Peyer's patch (tissue), 4 donors: Measurements from ENCODE around the gene DNPH1. TPM values are rescaled to one million over a fixed set of nuclear protein-coding genes. Genes with fewer than 3 reads are reported as not detected.

ENCODE experiments used
- DNase-seq, 3 donors: peaks; one replicate each; pipeline ENCODE4 v3.0.0-alpha.2; 2017 to 2019
- H3K27ac ChIP-seq, 4 donors: fragments of 200-600 bp; sonication (generic); one replicate each; pipeline ENCODE4 v1.5.1; 2016 to 2019
- H3K27me3 ChIP-seq, 2 donors: fragments of 200-600 bp; sonication (generic); one replicate each; pipeline ENCODE4 v1.5.1; 2019
- H3K36me3 ChIP-seq, 3 donors: fragments of 200-600 bp; sonication (generic); one replicate each; pipeline ENCODE4 v1.5.1; 2016 to 2019
- H3K4me1 ChIP-seq, 4 donors: fragments of 200-600 bp; sonication (generic); one replicate each; pipeline ENCODE4 v1.5.1; 2016 to 2019
- H3K4me3 ChIP-seq, 4 donors: fragments of 200-600 bp; sonication (generic); 1 replicate in 3 of 4; 2 replicates in 1 of 4; pipeline ENCODE4 v1.5.1; 2016 to 2019; ENCODE audit warnings: mild to moderate bottlenecking in 1 of 4
- H3K9me3 ChIP-seq, 4 donors: fragments of 200-600 bp; sonication (generic); one replicate each; pipeline ENCODE4 v1.5.1; 2016 to 2019; ENCODE audit warnings: mild to moderate bottlenecking in 1 of 4
- CTCF ChIP-seq, 6 experiments: fragments of 450-650 bp in 4 of 6; fragments of 200-600 bp in 2 of 6; sonication (generic) in 1 of 6; IDR thresholded peaks; one replicate each; pipeline ENCODE4 v1.5.1; 2017 to 2019; ENCODE audit warnings: antibody characterized with exemption in 6 of 6, mild to moderate bottlenecking in 3 of 6, moderate library complexity in 1 of 6
- POLR2A ChIP-seq, 2 donors: fragments of 450-650 bp; IDR thresholded peaks; one replicate each; pipeline ENCODE4 v1.5.1; 2017; ENCODE audit warnings: antibody characterized with exemption in 2 of 2, mild to moderate bottlenecking in 2 of 2, moderate library complexity in 2 of 2
- total RNA-seq, 4 donors: library from RNA; depleted of rRNA; stranded (reverse); fragments of >200 nt; gene quantifications; one replicate each; pipeline ENCODE4 v1.1.0, GENCODE V29; 2016

The DNPH1 gene
- total RNA-seq, 4 donors from 2014 or later = 138 to 304 (median 176) TPM

- Histone ChIP-seq H3K9me3 (no peaks in the 10 kb centered on the region), H3K27me3 (peaks cover 0 to 18% of the 10 kb centered on the region in 2 donors), H3K4me3 (no peak within 1 kb of the TSS), H3K4me1 (peaks cover 0 to 6% (median 0%) of the 10 kb centered on the region in 4 donors), H3K36me3 (no peaks in the 10 kb centered on the region), H3K27ac (no peak within 1 kb of the TSS)
- DNase-seq = no peak
- TF ChIP-seq POLR2A (IDR thresholded peaks at IDR 0.05) = no peak
- no peak for TF ChIP-seq CTCF (IDR thresholded peaks at IDR 0.05)
Observed at GRCh38 chr6:43242908-43243663, 13.8 kb upstream of the DNPH1 start, which contains the start of gene TTBK1. TTBK1 (plus strand) TSS chr6:43243481; CDS start chr6:43246661, 3,180 bp downstream.

GRCh38 chr6:43241446-43241845 lies 12.2 kb upstream of the DNPH1 start:
- DNase-seq = no peak
- H3K4me3 ChIP-seq = no peak overlapping the region
- no peaks in the 10 kb centered on the region for H3K4me1 ChIP-seq

GRCh38 chr6:43240950-43241349 lies 11.7 kb upstream of the DNPH1 start:
- Histone ChIP-seq H3K27me3 (peaks cover 0 to 18% of the 10 kb centered on the region in 2 donors), H3K4me3 (no peak overlapping the region), H3K9me3 (no peaks in the 10 kb centered on the region), H3K4me1 (no peaks in the 10 kb centered on the region), H3K36me3 (no peaks in the 10 kb centered on the region), H3K27ac (no peak overlapping the region)
- no peak for DNase-seq
- TF ChIP-seq CTCF (IDR thresholded peaks at IDR 0.05) (no peak), POLR2A (IDR thresholded peaks at IDR 0.05) (no peak)

More at GRCh38 chr6:43241446-43241845, 12.2 kb upstream of the DNPH1 start:
- TF ChIP-seq POLR2A (IDR thresholded peaks at IDR 0.05) (no peak), CTCF (IDR thresholded peaks at IDR 0.05) (no peak)
- H3K27me3 ChIP-seq = peaks cover 0 to 18% of the 10 kb centered on the region in 2 donors
- no peaks in the 10 kb centered on the region for H3K9me3 ChIP-seq
- H3K36me3 ChIP-seq = no peaks in the 10 kb centered on the region
- no peak overlapping the region for H3K27ac ChIP-seq

GRCh38 chr6:43239054-43239453 lies 9.8 kb upstream of the DNPH1 start:
- no peak overlapping the region for H3K27ac ChIP-seq
- peaks cover 0 to 14% of the 10 kb centered on the region in 2 donors for H3K27me3 ChIP-seq
- no peak overlapping the region for H3K4me3 ChIP-seq
- no peaks in the 10 kb centered on the region for H3K9me3 ChIP-seq
- H3K36me3 ChIP-seq = no peaks in the 10 kb centered on the region
- TF ChIP-seq CTCF (IDR thresholded peaks at IDR 0.05) (no peak), POLR2A (IDR thresholded peaks at IDR 0.05) (no peak)
- no peak for DNase-seq
- no peaks in the 10 kb centered on the region for H3K4me1 ChIP-seq

- H3K27ac ChIP-seq = no peak overlapping the region
- H3K27me3 ChIP-seq = no peaks in the 10 kb centered on the region
- H3K4me3 ChIP-seq = no peak overlapping the region
- no peak for TF ChIP-seq POLR2A (IDR thresholded peaks at IDR 0.05)
- TF ChIP-seq CTCF (IDR thresholded peaks at IDR 0.05) = no peak
- H3K9me3 ChIP-seq = no peaks in the 10 kb centered on the region
- H3K36me3 ChIP-seq = no peaks in the 10 kb centered on the region
- H3K4me1 ChIP-seq = no peaks in the 10 kb centered on the region
- no peak for DNase-seq
Observed at GRCh38 chr6:43235841-43236240, 6.6 kb upstream of the DNPH1 start.
